Calu3 (cell line): ENCODE results near the gene ULK3. TPM values are rescaled to one million over a fixed set of nuclear protein-coding genes. Genes with fewer than 3 reads are reported as not detected.
A peak's percentile ranks its signal among the peaks of the same experiment; 100 is the strongest.

Experiments used
- BruUV-seq: library from RNA; stranded (reverse); fragments of 400-500 nt; replicated peaks from 2 replicates; lab custom pipeline; 2021; lab: Mats Ljungman, UMichigan
- CTCF ChIA-PET: fragments of 300-600 bp; sonication (Branson Sonifier 250); formaldehyde crosslinking; loops from one replicate; lab custom pipeline; 2022; ENCODE audit warnings: antibody characterized with exemption; lab: Charles Lee
- DNase-seq: peaks from one replicate; pipeline ENCODE4 v3.0.0; 2022
- H3K27ac Mint-ChIP-seq: one replicate; pipeline ENCODE4 v1.8.0; 2022; ENCODE audit warnings: mixed read lengths; ENCODE audit not compliant: unreplicated experiment
- H3K27me3 Mint-ChIP-seq: one replicate; pipeline ENCODE4 v1.8.0; 2022; ENCODE audit warnings: mixed read lengths; ENCODE audit not compliant: unreplicated experiment
- H3K36me3 Mint-ChIP-seq: one replicate; pipeline ENCODE4 v1.8.0; 2022; ENCODE audit warnings: mild to moderate bottlenecking, moderate library complexity, mixed read lengths; ENCODE audit not compliant: insufficient read depth, unreplicated experiment
- H3K4me1 Mint-ChIP-seq: one replicate; pipeline ENCODE4 v1.8.0; 2022; ENCODE audit warnings: mild to moderate bottlenecking, low read depth, mixed read lengths; ENCODE audit not compliant: unreplicated experiment
- H3K4me3 Mint-ChIP-seq: one replicate; pipeline ENCODE4 v1.8.0; 2022; ENCODE audit warnings: mild to moderate bottlenecking, low read depth, moderate library complexity, mixed read lengths; ENCODE audit not compliant: unreplicated experiment
- H3K9me3 Mint-ChIP-seq: one replicate; pipeline ENCODE4 v1.8.0; 2022; ENCODE audit warnings: low read depth, mixed read lengths; ENCODE audit not compliant: unreplicated experiment
- CTCF ChIP-seq: fragments of 200-600 bp; IDR thresholded peaks from one replicate; pipeline ENCODE4 v1.8.0; 2022; ENCODE audit warnings: antibody characterized with exemption; ENCODE audit not compliant: unreplicated experiment
- intact Hi-C: fragments of 100-400 bp; cut with micrococcal nuclease; formaldehyde crosslinking; loops from one replicate; pipeline ENCODE4 v1.10.0; 2022; ENCODE audit not compliant: unreplicated experiment
- microRNA-seq: library from miRNA; unstranded; fragments of <30 nt; microRNA quantifications from one replicate; pipeline ENCODE4 v1.2.0, GENCODE V29; 2022
- total RNA-seq: library from RNA; stranded (reverse); gene quantifications from 2 replicates; pipeline ENCODE4 v1.2.3, GENCODE V29; 2022

ULK3 gene
- total RNA-seq, 1 experiment from 2014 or later: 33.8 TPM

GRCh38 chr15:74788042-74788682, 54.8 kb downstream of the ULK3 start:
- intact Hi-C loops: no loop called here
- no peak overlapping the region for H3K4me3 Mint-ChIP-seq

GRCh38 chr15:74787251-74788041, 55.5 kb downstream of the ULK3 start:
- no peaks in the 10 kb centered on the region for H3K9me3 Mint-ChIP-seq
- no TSS peak for BruUV-seq

More at GRCh38 chr15:74788042-74788682, 54.8 kb downstream of the ULK3 start:
- no TSS peak for BruUV-seq
- Mint-ChIP-seq H3K9me3 (no peaks in the 10 kb centered on the region), H3K36me3 (peaks cover 12% of the 10 kb centered on the region), H3K27me3 (no peaks in the 10 kb centered on the region), H3K27ac (peak overlapping the region; percentile 14), H3K4me1 (peaks cover 59% of the 10 kb centered on the region)
- CTCF ChIA-PET: interaction anchor here (0.7 to 1.8 kb wide), 5 partner anchors 9 to 264 kb away, joined by 3 to 10 read pairs (median 4); no protein-coding TSS in a partner anchor
- no peak for TF ChIP-seq CTCF
- no peak for DNase-seq

GRCh38 chr15:74786551-74787165, 56.3 kb downstream of the ULK3 start:
- Mint-ChIP-seq H3K4me1 (peaks cover 62% of the 10 kb centered on the region), H3K36me3 (peaks cover 23% of the 10 kb centered on the region), H3K27me3 (no peaks in the 10 kb centered on the region), H3K27ac (no peak overlapping the region), H3K9me3 (no peaks in the 10 kb centered on the region), H3K4me3 (no peak overlapping the region)
- intact Hi-C loops: no loop called here
- no TSS peak for BruUV-seq
- DNase-seq: no peak
- no peak for TF ChIP-seq CTCF
- CTCF ChIA-PET: interaction anchor here (0.8 to 1.8 kb wide), 5 partner anchors 15 to 390 kb away, joined by 3 to 10 read pairs (median 3); partner anchors contain the start of gene RPP25

More at GRCh38 chr15:74787251-74788041, 55.5 kb downstream of the ULK3 start:
- no peaks in the 10 kb centered on the region for H3K27me3 Mint-ChIP-seq
- intact Hi-C loops: no loop called here
- peak; percentile 46 for TF ChIP-seq CTCF
- peak; percentile 54 for DNase-seq
- peaks cover 19% of the 10 kb centered on the region for H3K36me3 Mint-ChIP-seq
- no peak overlapping the region for H3K4me3 Mint-ChIP-seq
- H3K4me1 Mint-ChIP-seq: peaks cover 60% of the 10 kb centered on the region
- CTCF ChIA-PET: interaction anchor here (0.7 to 1.8 kb wide), 6 partner anchors 10 to 263 kb away, joined by 3 to 10 read pairs (median 4); partner anchors contain the start of gene RPP25
- H3K27ac Mint-ChIP-seq: peak overlapping the region; percentile 14

Small RNA genes within 50 kb of the gene (microRNA-seq; reads per million reads assigned to microRNA genes)
- gene MIR4513: not detected
- gene MIR6882: 6.0 reads per million, percentile 20 among the genes with 10 or more reads in this experiment

Other genes starting within 250 kb of the ULK3 start
- gene CLK3, start 227.3 kb downstream of the ULK3 start, total RNA-seq: 89.2 and 93.5 TPM in 2 replicates
- gene EDC3, start 147.1 kb downstream of the ULK3 start, total RNA-seq: 65.1 and 70.1 TPM in 2 replicates
- gene CYP1A1, start 117.6 kb downstream of the ULK3 start, total RNA-seq: 3.0 and 3.4 TPM in 2 replicates
- gene CYP1A2, start 94.3 kb downstream of the ULK3 start, total RNA-seq: not detected in 2 replicates
- 82.6 and 85.1 TPM in 2 replicates for gene CSK, start 61.1 kb downstream of the ULK3 start, total RNA-seq
- 0.35 and 1.1 TPM in 2 replicates for gene LMAN1L, start 30.3 kb downstream of the ULK3 start, total RNA-seq
- gene CPLX3, start 16.5 kb downstream of the ULK3 start, total RNA-seq: 0.21 and 0.29 TPM in 2 replicates
- gene SCAMP2, start 30.2 kb upstream of the ULK3 start, total RNA-seq: 114 and 115 TPM in 2 replicates
- gene MPI, start 46.9 kb upstream of the ULK3 start, total RNA-seq: 63.3 and 76.1 TPM in 2 replicates
- 48.1 and 56.2 TPM in 2 replicates for gene FAM219B, start 63.7 kb upstream of the ULK3 start, total RNA-seq
- 272 and 280 TPM in 2 replicates for gene COX5A, start 94.9 kb upstream of the ULK3 start, total RNA-seq
- 14.9 and 19.2 TPM in 2 replicates for gene RPP25, start 113.6 kb upstream of the ULK3 start, total RNA-seq
- gene SCAMP5, start 152.4 kb upstream of the ULK3 start, total RNA-seq: 10.7 and 13.6 TPM in 2 replicates
- 23.4 and 24.4 TPM in 2 replicates for gene PPCDC, start 180.4 kb upstream of the ULK3 start, total RNA-seq